Measurements from ENCODE around the gene CAB39.

CAB39 gene

DNA sequence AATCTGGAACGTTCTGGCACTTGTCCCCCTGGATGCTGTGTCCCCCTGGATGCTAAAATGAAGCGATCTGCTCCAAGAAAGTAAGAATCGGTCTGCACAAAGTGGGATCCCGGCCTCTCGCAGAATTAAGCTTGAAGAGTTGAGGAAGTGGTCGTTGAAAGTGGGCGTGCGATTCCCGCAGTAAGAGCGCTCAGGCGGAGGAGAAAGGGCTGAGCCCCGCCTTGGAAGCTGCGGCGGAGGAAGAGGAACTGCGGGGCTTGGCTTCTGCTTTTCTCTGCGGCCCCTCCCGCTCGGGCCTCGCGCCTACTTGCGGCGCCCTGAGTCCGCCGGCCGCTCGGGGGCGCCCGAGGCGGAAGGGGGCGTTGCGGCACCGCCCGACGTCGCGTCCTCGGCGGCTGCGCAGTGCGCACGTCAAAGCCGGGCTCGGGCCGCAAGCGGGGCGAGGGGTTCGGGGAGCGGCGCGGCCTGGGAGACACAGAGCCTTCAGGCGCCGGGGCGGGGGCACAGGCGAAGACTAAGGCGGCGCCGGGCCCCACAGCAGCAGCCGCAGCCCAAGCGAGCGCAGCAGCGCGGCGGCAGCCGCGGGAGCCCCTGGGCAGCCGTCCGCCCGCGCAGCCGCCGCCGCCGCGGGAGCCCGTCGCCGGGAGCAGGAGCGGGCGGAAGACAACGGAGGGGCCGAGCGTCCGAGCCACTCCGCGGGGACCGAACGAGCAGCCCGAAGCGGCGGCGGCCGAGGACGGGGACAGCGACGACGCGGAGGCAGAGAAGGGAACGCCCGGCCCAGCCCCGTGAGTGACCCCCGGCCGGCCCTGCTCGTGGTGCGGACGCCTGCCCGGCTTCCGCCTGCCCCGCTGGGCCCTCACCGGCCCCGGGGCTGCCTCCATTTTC, at the start of gene CAB39:
Gene CAB39 (plus strand): TSS at position 400 of the 888 bp plus-strand sequence. CDS start 47,160 bp downstream, outside the sequence.
- DNase-seq = peak; percentile 91

DNA sequence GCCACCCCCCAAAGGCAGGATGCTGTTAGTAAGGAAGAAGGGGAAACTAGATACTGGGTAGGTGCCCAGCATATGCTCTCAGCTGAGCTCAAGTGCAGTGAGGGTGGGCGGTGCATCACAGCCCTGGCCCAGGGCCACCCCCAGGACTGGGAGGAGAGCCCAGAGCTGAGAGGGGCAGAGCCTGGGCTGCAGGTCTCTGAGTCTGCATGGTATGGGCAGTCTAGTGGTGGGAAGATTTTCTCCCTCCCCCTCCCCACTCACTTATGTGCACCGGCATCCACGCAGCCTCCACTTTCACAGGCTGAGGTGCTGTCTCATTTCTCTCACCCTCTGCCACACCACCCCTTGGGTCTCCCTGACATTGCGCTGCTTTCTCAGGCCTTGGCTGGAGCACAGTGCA, 48.5 kb upstream of the CAB39 start:
- no peak for DNase-seq

DNA sequence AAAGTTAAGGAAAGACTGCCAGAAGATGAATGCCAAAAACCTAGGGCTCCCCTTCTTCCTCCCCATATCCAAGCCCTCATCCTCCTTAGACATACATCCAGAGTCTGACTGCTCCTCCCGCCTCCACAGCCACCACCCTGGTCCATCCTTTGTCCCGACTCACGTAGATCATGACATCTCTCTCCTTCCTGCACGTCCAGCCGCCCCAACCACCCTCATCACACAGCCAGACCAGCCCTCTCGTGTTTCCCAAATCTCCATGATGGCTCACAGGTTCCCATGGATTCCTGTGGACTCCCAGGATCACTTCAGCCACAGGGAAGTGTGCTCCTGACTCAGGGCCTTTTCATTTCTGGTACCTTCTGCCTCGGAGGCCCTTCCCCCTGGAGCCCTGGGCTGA, 47.8 kb upstream of the CAB39 start:
- DNase-seq = no peak

DNA sequence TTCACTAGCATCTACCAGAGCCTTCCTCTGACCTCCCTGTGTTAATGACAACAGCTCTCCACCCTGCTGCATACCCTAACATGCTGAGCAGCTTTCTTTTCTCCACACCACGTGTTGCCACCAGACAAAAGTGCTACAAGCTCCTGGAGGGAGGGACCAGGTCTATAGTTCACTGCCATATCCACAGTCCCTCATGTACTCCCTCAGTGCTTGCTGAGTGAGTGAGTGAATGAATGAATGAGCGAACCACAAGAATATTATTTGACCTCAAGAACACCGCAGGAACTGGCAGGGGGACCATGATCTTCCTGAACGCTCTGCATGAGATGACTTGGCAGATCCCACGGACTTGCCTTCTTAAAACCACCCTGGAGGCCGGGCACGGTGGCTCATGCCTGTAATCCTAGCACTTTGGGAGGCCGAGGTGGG, 47.4 kb upstream of the CAB39 start:
- no peak for DNase-seq

DNA sequence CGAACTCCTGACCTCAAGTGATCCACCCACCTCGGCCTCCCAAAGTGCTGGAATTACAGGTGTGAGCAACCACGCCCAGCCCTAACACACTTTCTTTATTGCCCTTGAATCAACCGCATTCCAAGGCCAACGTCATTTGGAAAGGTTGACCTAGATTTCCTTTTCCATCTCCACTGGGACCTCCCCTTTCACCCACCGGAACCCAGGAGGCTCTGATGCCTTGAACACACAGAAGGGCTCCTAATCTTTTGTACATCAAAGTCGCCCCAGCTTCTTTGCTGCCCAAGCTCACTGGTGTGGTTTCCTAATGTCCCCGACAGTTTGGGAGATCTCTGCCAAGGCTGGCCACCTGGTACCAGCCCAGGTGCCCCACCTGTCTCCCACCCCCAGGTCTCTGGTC, 46.2 kb upstream of the CAB39 start:
- no peak for DNase-seq

DNA sequence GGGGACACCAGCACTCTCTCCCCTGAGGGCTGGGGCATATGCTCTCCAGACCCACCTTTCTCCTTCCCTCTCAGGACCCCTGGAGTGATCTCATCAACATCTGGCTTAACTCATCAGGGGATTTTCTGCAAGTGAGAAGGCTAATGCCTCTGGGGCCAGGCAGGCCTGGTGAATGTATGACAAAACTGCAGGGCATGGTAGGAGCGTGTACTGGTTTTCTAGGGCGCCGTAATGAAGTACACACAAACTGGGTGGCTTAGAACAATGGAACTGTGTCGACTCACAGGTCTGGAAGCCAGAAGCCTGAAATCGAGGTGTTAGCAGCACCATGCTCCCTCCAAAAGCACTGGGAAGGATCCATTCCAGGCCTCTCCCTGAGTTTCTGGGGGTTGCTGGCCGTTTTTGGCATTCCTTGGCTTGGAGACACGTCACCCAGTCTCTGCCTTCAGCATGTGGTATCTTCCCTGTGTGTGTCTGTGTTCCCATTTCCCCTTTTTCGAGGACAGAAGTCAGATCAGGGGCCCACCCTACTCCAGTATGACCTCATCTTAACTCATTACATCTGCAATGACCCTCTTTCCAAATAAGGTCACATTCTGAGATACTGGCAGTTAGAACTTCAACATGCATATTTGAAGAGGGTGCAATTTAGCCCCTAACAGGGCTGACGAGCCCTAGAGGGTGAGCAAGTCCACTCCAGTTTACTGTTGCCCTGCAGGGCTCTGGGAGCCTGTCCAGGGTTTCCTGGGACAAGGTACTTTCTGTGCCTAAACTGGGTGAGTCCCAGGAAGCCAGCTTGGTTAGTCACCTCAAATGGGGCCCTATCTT, 45.5 kb upstream of the CAB39 start:
- DNase-seq = no peak

DNA sequence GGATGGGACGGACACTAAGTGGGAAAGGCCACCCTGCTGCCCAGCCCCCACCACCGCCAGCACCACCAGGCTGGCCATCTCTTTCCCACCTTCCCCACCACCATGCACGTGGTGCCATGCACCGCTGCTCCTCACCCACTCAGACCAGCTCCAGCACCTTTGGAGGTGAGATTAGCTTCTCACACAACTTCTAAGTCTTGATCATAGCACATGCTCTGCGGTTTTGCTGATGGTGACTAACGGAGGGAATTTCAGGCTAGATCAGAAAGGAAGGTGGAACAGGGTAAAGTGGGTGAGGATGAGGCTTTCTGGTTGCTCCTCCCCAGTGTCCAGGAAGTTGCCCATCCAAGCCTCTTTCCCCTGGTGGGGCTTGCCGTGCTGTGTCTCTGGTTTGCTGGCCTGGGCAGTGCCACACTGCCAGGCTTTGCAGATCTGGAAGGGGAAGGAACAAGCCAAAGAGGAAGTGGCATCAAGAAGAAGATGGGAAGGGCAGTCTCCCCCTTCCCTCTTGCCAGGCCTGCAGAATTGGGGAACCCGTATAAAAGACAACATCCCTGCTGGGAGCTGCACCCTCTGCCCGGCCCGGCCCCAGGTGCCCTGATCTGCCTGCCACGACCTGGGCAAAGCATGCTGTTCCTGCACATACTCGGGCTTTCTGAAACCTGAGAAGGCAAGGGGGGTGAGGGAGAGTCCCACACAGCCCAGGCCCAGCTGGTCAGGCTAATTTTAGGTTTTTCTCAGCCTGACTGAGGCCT, 44.3 kb upstream of the CAB39 start:
- DNase-seq = peak; percentile 81

DNA sequence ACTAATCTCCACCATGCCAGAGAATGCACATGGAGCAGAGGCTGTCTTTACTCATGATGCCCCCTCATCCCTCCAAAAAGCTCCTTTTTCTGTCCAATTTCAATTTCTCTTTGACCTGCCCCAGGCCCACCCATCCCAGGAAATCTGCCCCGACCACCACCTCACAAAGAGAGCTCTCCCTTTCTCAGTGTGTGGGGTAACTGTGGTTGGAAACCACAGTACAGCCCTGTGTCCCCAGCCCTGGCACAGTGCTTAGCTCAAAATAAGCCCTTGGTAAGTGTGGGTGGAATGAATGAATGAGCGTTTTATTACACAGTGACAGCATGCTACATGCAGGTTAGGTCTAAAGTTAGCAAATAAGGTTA, 43.7 kb upstream of the CAB39 start:
- DNase-seq = no peak

DNA sequence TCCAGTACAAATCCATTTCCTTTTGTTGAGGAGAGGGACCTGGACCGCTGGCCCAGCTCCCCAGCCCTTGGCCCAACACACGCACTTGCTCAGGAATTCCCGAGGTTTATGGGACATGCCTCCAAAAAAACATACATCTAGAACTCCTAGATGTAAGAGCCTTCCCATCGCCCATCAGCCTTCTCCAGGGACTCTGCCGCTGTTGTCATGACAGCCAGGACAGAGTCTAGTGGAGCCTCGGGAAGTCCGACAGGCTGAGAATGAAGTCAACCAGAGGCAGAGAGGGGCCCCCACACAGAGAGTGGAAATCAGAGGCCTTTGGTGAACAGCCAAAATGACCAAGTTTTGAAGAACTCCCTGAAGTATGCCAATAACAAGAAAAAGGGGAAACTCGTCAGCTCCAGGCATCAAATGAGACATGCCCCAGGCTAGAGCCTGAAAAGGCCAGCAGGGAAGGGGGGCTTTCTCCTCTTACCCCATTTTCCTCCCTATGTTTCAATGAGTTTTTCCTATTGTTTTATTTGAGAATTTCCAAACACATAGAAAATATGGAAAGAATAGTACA, 43.2 kb upstream of the CAB39 start:
- no peak for DNase-seq

DNA sequence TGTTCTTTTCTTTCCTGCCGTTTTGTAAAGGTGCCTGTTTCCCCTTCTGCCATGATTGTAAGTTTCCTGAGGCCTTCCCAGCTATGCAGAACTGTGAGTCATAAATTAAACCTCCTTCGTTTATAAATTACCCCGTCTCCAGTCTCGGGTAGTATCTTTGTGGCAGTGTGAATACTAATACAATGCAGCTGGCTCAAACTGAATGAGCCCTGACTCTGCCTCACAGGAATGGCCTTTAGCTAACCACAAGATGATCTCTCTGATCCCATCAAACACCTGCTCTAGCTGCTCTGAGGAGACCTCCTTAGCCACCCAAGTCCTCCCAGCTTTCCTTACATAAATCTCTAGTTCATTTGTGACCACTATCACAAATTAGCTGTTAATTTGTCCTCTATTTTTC, 41.5 kb upstream of the CAB39 start:
- no peak for DNase-seq

DNA sequence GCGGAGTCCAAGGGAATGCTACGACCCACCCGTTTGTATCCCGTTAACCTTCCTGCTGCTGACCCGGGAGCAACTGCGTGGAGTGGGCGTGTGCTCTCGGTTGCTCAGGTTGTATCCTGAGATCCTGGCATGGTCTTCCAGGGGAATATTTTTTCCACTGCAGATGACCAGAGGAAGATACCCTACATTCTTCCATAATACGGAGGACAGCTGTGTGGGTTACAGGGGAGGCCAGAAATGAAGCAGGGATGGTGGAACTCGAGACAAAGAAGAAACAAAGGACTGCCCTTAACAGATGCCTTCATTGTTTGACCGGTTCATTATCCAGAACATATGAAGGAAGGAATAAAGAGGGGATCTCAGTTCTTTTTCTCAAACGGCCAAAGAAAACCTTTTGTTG, 39.8 kb upstream of the CAB39 start:
- no peak for DNase-seq

DNA sequence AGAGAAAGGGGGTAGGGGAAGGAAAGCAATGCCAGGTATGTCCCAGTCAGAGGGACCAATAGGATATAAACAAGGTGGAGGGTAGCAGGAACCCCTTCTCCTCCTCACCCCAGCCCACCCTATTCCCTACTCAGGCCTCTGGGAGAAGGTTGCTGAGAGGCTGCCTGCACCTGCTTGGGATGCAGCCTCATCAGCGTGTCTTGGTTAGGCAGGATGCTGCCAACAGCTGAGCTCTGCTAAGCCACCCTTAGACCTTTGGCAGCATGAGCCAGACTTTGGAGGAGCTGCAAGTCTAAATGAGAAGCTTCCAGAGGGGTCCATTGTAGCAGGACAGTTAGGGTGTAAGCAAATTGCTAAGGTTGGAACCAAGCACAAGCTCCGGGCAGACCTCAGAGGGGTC, 38.2 kb upstream of the CAB39 start:
- no peak for DNase-seq

DNA sequence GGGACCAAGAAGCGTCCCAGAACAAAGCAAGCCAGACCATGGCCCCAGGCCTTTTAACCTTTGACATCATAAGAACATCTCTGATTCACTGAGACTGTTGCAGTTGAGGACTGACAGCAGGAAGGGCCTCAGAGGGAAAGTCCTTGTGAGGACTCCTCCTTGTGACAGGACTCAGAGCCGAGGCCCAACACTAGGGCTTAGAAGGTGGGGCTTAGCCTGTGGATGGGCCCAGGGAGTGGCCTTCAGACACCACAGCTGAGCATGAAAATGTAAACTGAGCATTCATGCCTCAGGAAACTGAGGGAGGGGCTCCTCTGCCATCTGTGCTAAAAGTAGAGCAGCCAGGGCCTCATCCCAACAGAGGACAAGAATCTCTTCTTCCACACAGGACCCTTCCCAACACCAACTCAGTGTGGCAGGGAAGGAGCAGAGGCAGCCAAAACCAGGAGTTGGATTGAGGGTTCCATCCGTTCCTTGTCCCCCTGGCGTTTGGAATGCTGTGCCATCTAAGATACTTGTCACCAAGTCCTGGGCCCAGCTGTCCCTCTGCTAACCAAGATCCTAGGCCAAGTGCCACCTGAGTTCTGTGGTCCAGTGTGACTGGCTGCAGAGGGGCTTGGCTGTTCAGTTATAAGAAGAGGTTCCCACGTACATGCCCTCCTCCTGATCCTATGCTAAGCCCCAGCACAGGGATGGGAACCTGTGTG, 37.5 kb upstream of the CAB39 start:
- no peak for DNase-seq

DNA sequence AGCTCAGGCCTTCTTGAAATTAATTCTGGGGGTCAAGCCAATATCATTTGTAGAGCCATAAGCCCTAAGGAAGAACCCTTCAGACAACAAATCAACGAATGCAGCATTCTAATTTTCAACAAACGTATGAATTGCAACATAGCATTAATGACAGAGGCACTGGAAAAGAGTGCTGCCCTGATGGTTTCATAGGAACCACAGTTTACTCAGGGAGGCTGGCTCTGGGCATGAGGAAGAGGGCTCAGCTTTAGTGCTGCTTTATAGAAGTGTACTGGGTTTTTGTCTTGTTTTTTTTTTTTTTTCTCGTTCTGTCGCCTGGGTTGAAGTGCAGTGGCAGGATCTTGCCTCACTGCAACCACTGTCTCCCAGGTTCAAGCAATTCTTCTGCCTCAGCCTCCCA, 36.1 kb upstream of the CAB39 start:
- no peak for DNase-seq

DNA sequence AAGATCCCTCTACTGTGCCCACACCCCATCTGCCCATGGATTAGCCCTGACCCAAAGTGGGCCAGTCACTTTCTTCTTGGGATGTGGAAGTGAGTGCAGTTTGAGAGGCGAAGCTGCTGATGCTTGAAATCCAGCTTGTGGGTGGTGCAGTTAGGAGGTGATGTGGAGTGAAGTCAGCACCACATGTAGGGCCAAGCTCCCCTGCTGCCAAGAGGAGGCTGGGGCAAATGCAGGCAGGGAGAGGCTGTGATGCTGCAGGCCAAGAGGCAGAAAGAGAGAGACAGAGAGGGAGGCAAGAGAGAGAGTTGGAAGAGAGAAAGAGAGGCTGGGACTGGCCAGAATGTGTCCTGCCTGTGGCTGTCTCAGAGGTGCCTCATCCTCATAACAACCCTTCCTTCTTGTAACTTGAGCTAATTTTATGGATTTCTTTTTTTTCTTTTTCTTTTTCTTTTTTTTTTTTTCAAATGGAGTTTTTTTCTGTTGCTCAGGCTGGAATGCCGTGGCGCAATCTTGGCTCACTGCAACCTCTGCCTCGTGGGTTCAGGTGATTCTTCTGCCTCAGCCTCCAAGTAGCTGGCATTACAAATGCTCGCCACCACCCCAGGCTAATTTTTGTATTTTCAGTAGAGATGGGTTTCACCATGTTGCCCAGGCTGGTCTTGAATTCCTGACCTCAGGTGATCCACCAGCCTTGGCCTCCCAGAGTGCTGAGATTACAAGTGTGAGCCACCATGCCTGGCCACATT, 35.3 kb upstream of the CAB39 start:
- no peak for DNase-seq

DNA sequence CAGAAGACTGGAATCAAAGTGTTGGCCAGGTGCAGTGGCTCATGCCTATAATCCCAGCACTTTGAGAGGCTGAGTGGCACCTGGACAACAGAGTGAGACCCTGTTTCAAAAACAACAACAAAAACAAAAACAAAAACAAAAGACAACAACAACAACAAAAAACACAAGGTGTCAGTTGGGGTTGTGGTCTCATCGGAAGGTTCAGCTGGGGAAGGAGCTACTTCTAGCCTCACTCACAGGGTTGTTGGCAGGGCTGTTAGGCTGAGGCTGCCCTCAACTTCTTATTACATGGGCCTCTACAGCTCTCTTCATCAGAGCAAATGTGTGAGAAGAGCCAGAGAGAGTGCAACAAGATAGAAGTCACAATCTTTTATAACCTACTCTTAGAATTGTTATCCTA, 34.6 kb upstream of the CAB39 start:
- no peak for DNase-seq

DNA sequence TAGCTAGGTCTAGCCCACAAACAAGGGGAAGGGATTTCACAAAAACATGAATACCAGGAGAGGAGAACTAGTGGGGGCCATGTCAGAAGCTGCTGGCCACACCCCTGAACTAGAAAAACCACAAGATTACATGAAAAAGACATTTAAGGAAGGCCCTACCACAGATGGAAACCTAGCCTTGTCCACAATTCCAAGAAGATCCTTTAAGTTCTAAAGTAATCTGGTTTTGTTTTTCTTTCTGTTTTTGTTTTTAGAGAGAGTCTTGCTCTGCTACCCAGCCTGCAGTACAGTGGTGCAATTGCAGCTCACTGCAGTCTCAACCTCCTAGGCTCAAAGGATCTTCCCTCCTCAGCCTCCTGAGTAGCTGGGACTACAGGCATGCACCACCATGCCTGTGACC, 34.2 kb upstream of the CAB39 start:
- DNase-seq = no peak

DNA sequence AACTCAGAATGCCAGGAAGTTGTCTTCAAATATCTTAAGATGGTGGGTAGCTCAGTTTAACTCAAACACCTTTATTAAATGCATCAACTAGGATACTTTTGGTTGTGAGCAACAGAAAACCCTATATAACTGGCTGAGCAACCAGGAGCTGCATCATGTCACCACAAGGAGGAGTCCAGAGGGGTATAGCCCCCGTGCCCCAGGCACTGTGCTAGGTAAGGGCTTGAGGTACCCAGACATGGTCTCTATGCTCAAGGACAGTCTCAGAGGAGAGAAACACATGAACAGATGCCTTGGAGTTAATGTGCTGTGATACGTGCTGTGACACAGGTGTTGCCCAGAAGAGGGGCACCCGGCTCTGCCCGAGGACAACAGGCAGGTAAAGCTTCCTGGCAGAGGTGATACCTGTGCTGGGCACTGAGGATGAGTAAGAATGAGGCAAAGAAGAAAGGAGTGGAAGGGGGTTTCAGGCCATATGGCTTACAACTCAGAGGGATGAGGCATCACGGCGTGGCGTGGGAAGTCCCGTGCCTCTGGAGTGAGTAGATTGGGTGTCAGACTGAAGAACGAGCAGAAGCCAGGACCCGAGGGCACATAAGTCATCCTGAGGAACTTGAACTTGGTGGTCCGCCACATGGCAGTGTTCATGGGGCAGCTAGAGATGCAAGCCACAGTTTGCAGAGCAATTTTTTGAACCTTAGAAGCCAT, 32.0 kb upstream of the CAB39 start:
- no peak for DNase-seq

DNA sequence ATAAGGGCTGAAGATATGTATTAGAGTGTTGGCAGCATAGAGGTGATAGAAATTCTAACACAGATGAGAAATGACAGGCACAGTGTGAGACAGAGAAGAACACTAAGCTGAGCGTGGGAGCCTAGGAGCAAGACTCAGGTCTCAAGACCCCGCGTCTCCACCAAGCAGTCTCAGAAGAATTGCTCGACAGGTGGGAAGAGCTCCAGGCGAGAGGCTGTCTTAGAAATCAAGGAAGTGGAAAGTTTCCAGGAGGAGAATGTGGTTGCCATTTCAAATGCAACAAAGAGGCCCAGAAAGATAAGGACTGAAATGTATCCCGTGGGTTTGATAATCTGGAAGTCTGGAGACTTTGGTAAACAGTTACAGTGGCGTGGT, 31.5 kb upstream of the CAB39 start:
- DNase-seq = no peak

DNA sequence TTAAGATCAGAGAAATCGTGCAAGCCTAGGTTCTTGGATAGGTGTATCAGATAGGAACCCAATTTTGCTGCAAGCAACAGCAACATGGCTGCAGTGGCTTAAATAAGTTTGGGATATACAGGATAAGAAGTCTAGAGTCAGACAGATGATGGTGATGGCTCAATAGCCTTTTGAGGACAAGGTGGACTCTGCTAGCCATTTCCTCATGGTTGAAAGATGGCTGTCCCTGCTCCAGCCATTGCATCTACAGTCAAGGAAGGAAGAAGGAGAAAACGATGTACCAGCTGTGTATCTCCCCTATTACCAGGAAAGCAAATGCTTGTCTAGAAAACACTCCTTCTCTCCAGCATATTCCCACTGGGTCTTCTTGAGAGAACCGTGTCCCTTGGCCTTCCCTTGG, 30.1 kb upstream of the CAB39 start:
- DNase-seq = no peak

All from RPMI8226 (cell line).